ENCODE measurements around the gene PELI1.

- TF ChIP-seq CTCF (IDR thresholded peaks at IDR 0.05) (no peak), EZH2 (IDR thresholded peaks at IDR 0.05) (no peak), EZH2phosphoT487 (IDR thresholded peaks at IDR 0.05) (no peak)
These were observed 18.3 kb upstream of the PELI1 start for GRCh38 chr2:64162516-64162915.

All from neural progenitor cell (in vitro differentiated cells).